Measurements from ENCODE around the gene AURKAIP1.

AURKAIP1 gene

GRCh38 chr1:1376551-1377226 lies 1.7 kb upstream of the AURKAIP1 start:
- TF ChIP-seq SIN3A (IDR thresholded peaks at IDR 0.05; ENCODE audit: borderline replicate concordance, insufficient read depth, low read length) (no peak), REST (IDR thresholded peaks at IDR 0.05; ENCODE audit: insufficient read depth in 1 of 2, low read depth in 2 of 2, low read length in 2 of 2) (no peak), POLR2AphosphoS5 (IDR thresholded peaks at IDR 0.05; ENCODE audit: low read depth, low read length) (no peak), FOXP2 (optimal IDR thresholded peaks at IDR 0.05; ENCODE audit: borderline replicate concordance, extremely low read depth, extremely low read length, insufficient read depth) (no peak), TAF1 (IDR thresholded peaks at IDR 0.05; ENCODE audit: borderline replicate concordance, insufficient read depth, low read length) (no peak)

- no peak for TF ChIP-seq FOXP2 (optimal IDR thresholded peaks at IDR 0.05; ENCODE audit: borderline replicate concordance, extremely low read depth, extremely low read length, insufficient read depth)
- no peak for TF ChIP-seq POLR2AphosphoS5 (IDR thresholded peaks at IDR 0.05; ENCODE audit: low read depth, low read length)
- no peak for TF ChIP-seq TAF1 (IDR thresholded peaks at IDR 0.05; ENCODE audit: borderline replicate concordance, insufficient read depth, low read length)
- no peak for TF ChIP-seq SIN3A (IDR thresholded peaks at IDR 0.05; ENCODE audit: borderline replicate concordance, insufficient read depth, low read length)
- no peak for TF ChIP-seq REST (IDR thresholded peaks at IDR 0.05; ENCODE audit: insufficient read depth in 1 of 2, low read depth in 2 of 2, low read length in 2 of 2)
These were observed 448 bp downstream of the AURKAIP1 start for GRCh38 chr1:1374589-1374928.

GRCh38 chr1:1373815-1374588 lies 1.0 kb downstream of the AURKAIP1 start:
- TF ChIP-seq POLR2AphosphoS5 (IDR thresholded peaks at IDR 0.05; ENCODE audit: low read depth, low read length) (no peak), SIN3A (IDR thresholded peaks at IDR 0.05; ENCODE audit: borderline replicate concordance, insufficient read depth, low read length) (no peak), TAF1 (IDR thresholded peaks at IDR 0.05; ENCODE audit: borderline replicate concordance, insufficient read depth, low read length) (no peak), FOXP2 (optimal IDR thresholded peaks at IDR 0.05; ENCODE audit: borderline replicate concordance, extremely low read depth, extremely low read length, insufficient read depth) (no peak), REST (IDR thresholded peaks at IDR 0.05; ENCODE audit: insufficient read depth in 1 of 2, low read depth in 2 of 2, low read length in 2 of 2) (no peak)

- no peak for TF ChIP-seq POLR2AphosphoS5 (IDR thresholded peaks at IDR 0.05; ENCODE audit: low read depth, low read length)
- TF ChIP-seq FOXP2 (optimal IDR thresholded peaks at IDR 0.05; ENCODE audit: borderline replicate concordance, extremely low read depth, extremely low read length, insufficient read depth): no peak
- TF ChIP-seq TAF1 (IDR thresholded peaks at IDR 0.05; ENCODE audit: borderline replicate concordance, insufficient read depth, low read length): no peak
- no peak for TF ChIP-seq SIN3A (IDR thresholded peaks at IDR 0.05; ENCODE audit: borderline replicate concordance, insufficient read depth, low read length)
- TF ChIP-seq REST (IDR thresholded peaks at IDR 0.05; ENCODE audit: insufficient read depth in 1 of 2, low read depth in 2 of 2, low read length in 2 of 2): no peak
These were observed 1.8 kb downstream of the AURKAIP1 start for GRCh38 chr1:1373051-1373814.

Data from PFSK-1 (cell line).